Measurements from ENCODE around the gene QPCT.

Gene QPCT

GRCh38 chr2:37324536-37324785, 20.0 kb upstream of the QPCT start:
- Histone ChIP-seq H3K9ac (ENCODE audit: low read length in 5 of 5) (no peak overlapping the region), H3K9me3 (ENCODE audit: control insufficient read depth in 5 of 5, low read length in 5 of 5) (no peaks in the 10 kb centered on the region), H3K27me3 (ENCODE audit: control insufficient read depth in 5 of 5, insufficient read depth in 4 of 5, low read length in 5 of 5) (no peaks in the 10 kb centered on the region), H3K4me3 (ENCODE audit: low read depth in 1 of 5, low read length in 5 of 5) (peak overlapping the region in 3 of 5 donors; percentile 52 to 95 (median 93)), H3K27ac (ENCODE audit: low read depth, low read length) (peak overlapping the region; percentile 70), H3K4me1 (ENCODE audit: control insufficient read depth in 5 of 5, insufficient read depth in 5 of 5, low read length in 5 of 5) (peaks cover 0 to 47% (median 43%) of the 10 kb centered on the region in 5 donors), H3K36me3 (ENCODE audit: control insufficient read depth in 5 of 5, insufficient read depth in 5 of 5, low read length in 5 of 5) (no peaks in the 10 kb centered on the region)

- peaks cover 0 to 47% (median 43%) of the 10 kb centered on the region in 5 donors for H3K4me1 ChIP-seq (ENCODE audit: control insufficient read depth in 5 of 5, insufficient read depth in 5 of 5, low read length in 5 of 5)
- peak within 1 kb of the TSS; percentile 91 to 97 (median 95) for H3K4me3 ChIP-seq (ENCODE audit: low read depth in 1 of 5, low read length in 5 of 5)
- H3K9me3 ChIP-seq (ENCODE audit: control insufficient read depth in 5 of 5, low read length in 5 of 5), result no peaks in the 10 kb centered on the region
- no peaks in the 10 kb centered on the region for H3K36me3 ChIP-seq (ENCODE audit: control insufficient read depth in 5 of 5, insufficient read depth in 5 of 5, low read length in 5 of 5)
- peak within 1 kb of the TSS; percentile 86 to 95 (median 87) for H3K9ac ChIP-seq (ENCODE audit: low read length in 5 of 5)
- H3K27ac ChIP-seq (ENCODE audit: low read depth, low read length), result peak within 1 kb of the TSS; percentile 96
- no peaks in the 10 kb centered on the region for H3K27me3 ChIP-seq (ENCODE audit: control insufficient read depth in 5 of 5, insufficient read depth in 4 of 5, low read length in 5 of 5)
Observed at GRCh38 chr2:37324786-37325624, 19.4 kb upstream of the QPCT start, which contains the start of gene PRKD3. Gene PRKD3 (minus strand): TSS chr2:37324833. CDS start chr2:37316524, 8,309 bp downstream.

- H3K9ac ChIP-seq (ENCODE audit: low read length in 5 of 5), result peak overlapping the region; percentile 82 to 95 (median 86)
- H3K4me3 ChIP-seq (ENCODE audit: low read depth in 1 of 5, low read length in 5 of 5), result peak overlapping the region; percentile 91 to 95 (median 93)
- no peaks in the 10 kb centered on the region for H3K9me3 ChIP-seq (ENCODE audit: control insufficient read depth in 5 of 5, low read length in 5 of 5)
- no peaks in the 10 kb centered on the region for H3K27me3 ChIP-seq (ENCODE audit: control insufficient read depth in 5 of 5, insufficient read depth in 4 of 5, low read length in 5 of 5)
- H3K4me1 ChIP-seq (ENCODE audit: control insufficient read depth in 5 of 5, insufficient read depth in 5 of 5, low read length in 5 of 5), result peaks cover 0 to 47% (median 43%) of the 10 kb centered on the region in 5 donors
- H3K36me3 ChIP-seq (ENCODE audit: control insufficient read depth in 5 of 5, insufficient read depth in 5 of 5, low read length in 5 of 5), result no peaks in the 10 kb centered on the region
- peak overlapping the region; percentile 96 for H3K27ac ChIP-seq (ENCODE audit: low read depth, low read length)
Observed at GRCh38 chr2:37325625-37326071, 18.8 kb upstream of the QPCT start.

- H3K27me3 ChIP-seq (ENCODE audit: control insufficient read depth in 5 of 5, insufficient read depth in 4 of 5, low read length in 5 of 5), result no peaks in the 10 kb centered on the region
- H3K9me3 ChIP-seq (ENCODE audit: control insufficient read depth in 5 of 5, low read length in 5 of 5), result no peaks in the 10 kb centered on the region
- peaks cover 0 to 46% (median 41%) of the 10 kb centered on the region in 5 donors for H3K4me1 ChIP-seq (ENCODE audit: control insufficient read depth in 5 of 5, insufficient read depth in 5 of 5, low read length in 5 of 5)
- H3K27ac ChIP-seq (ENCODE audit: low read depth, low read length), result peak overlapping the region; percentile 96
- no peaks in the 10 kb centered on the region for H3K36me3 ChIP-seq (ENCODE audit: control insufficient read depth in 5 of 5, insufficient read depth in 5 of 5, low read length in 5 of 5)
- peak overlapping the region in 3 of 5 donors; percentile 86 to 94 (median 86) for H3K9ac ChIP-seq (ENCODE audit: low read length in 5 of 5)
- H3K4me3 ChIP-seq (ENCODE audit: low read depth in 1 of 5, low read length in 5 of 5), result peak overlapping the region; percentile 15 to 93 (median 24)
Observed at GRCh38 chr2:37326285-37326684, 18.1 kb upstream of the QPCT start.

- no peaks in the 10 kb centered on the region for H3K27me3 ChIP-seq (ENCODE audit: control insufficient read depth in 5 of 5, insufficient read depth in 4 of 5, low read length in 5 of 5)
Observed at GRCh38 chr2:37326866-37327634, 17.4 kb upstream of the QPCT start.

GRCh38 chr2:37330681-37331080, 13.7 kb upstream of the QPCT start:
- Histone ChIP-seq H3K36me3 (ENCODE audit: control insufficient read depth in 5 of 5, insufficient read depth in 5 of 5, low read length in 5 of 5) (no peaks in the 10 kb centered on the region), H3K4me3 (ENCODE audit: low read depth in 1 of 5, low read length in 5 of 5) (no peak overlapping the region), H3K9me3 (ENCODE audit: control insufficient read depth in 5 of 5, low read length in 5 of 5) (no peaks in the 10 kb centered on the region), H3K9ac (ENCODE audit: low read length in 5 of 5) (no peak overlapping the region), H3K27me3 (ENCODE audit: control insufficient read depth in 5 of 5, insufficient read depth in 4 of 5, low read length in 5 of 5) (no peaks in the 10 kb centered on the region), H3K27ac (ENCODE audit: low read depth, low read length) (no peak overlapping the region), H3K4me1 (ENCODE audit: control insufficient read depth in 5 of 5, insufficient read depth in 5 of 5, low read length in 5 of 5) (peaks cover 0 to 14% (median 10%) of the 10 kb centered on the region in 5 donors)

More at GRCh38 chr2:37326866-37327634, 17.4 kb upstream of the QPCT start:
- Histone ChIP-seq H3K9ac (ENCODE audit: low read length in 5 of 5) (peak overlapping the region in 3 of 5 donors; percentile 37 to 86 (median 66)), H3K4me3 (ENCODE audit: low read depth in 1 of 5, low read length in 5 of 5) (peak overlapping the region; percentile 15 to 93 (median 24)), H3K9me3 (ENCODE audit: control insufficient read depth in 5 of 5, low read length in 5 of 5) (no peaks in the 10 kb centered on the region), H3K4me1 (ENCODE audit: control insufficient read depth in 5 of 5, insufficient read depth in 5 of 5, low read length in 5 of 5) (peaks cover 0 to 38% (median 35%) of the 10 kb centered on the region in 5 donors), H3K27ac (ENCODE audit: low read depth, low read length) (peak overlapping the region; percentile 96), H3K36me3 (ENCODE audit: control insufficient read depth in 5 of 5, insufficient read depth in 5 of 5, low read length in 5 of 5) (no peaks in the 10 kb centered on the region)

- H3K27me3 ChIP-seq (ENCODE audit: control insufficient read depth in 5 of 5, insufficient read depth in 4 of 5, low read length in 5 of 5), result no peaks in the 10 kb centered on the region
- H3K9ac ChIP-seq (ENCODE audit: low read length in 5 of 5), result no peak overlapping the region
- H3K9me3 ChIP-seq (ENCODE audit: control insufficient read depth in 5 of 5, low read length in 5 of 5), result no peaks in the 10 kb centered on the region
- H3K4me3 ChIP-seq (ENCODE audit: low read depth in 1 of 5, low read length in 5 of 5), result no peak overlapping the region
- no peak overlapping the region for H3K27ac ChIP-seq (ENCODE audit: low read depth, low read length)
- H3K36me3 ChIP-seq (ENCODE audit: control insufficient read depth in 5 of 5, insufficient read depth in 5 of 5, low read length in 5 of 5), result no peaks in the 10 kb centered on the region
- H3K4me1 ChIP-seq (ENCODE audit: control insufficient read depth in 5 of 5, insufficient read depth in 5 of 5, low read length in 5 of 5), result peaks cover 0 to under 1% (median 0%) of the 10 kb centered on the region in 5 donors
Observed at GRCh38 chr2:37332560-37332959, 11.9 kb upstream of the QPCT start.

- Histone ChIP-seq H3K4me1 (ENCODE audit: control insufficient read depth in 5 of 5, insufficient read depth in 5 of 5, low read length in 5 of 5) (no peaks in the 10 kb centered on the region), H3K9me3 (ENCODE audit: control insufficient read depth in 5 of 5, low read length in 5 of 5) (no peaks in the 10 kb centered on the region), H3K27ac (ENCODE audit: low read depth, low read length) (no peak overlapping the region), H3K9ac (ENCODE audit: low read length in 5 of 5) (no peak overlapping the region), H3K27me3 (ENCODE audit: control insufficient read depth in 5 of 5, insufficient read depth in 4 of 5, low read length in 5 of 5) (no peaks in the 10 kb centered on the region), H3K36me3 (ENCODE audit: control insufficient read depth in 5 of 5, insufficient read depth in 5 of 5, low read length in 5 of 5) (no peaks in the 10 kb centered on the region), H3K4me3 (ENCODE audit: low read depth in 1 of 5, low read length in 5 of 5) (no peak overlapping the region)
Observed at GRCh38 chr2:37333256-37333655, 11.2 kb upstream of the QPCT start.

GRCh38 chr2:37335604-37336003, 8.8 kb upstream of the QPCT start:
- Histone ChIP-seq H3K27me3 (ENCODE audit: control insufficient read depth in 5 of 5, insufficient read depth in 4 of 5, low read length in 5 of 5) (no peaks in the 10 kb centered on the region), H3K4me1 (ENCODE audit: control insufficient read depth in 5 of 5, insufficient read depth in 5 of 5, low read length in 5 of 5) (no peaks in the 10 kb centered on the region), H3K9ac (ENCODE audit: low read length in 5 of 5) (no peak overlapping the region), H3K9me3 (ENCODE audit: control insufficient read depth in 5 of 5, low read length in 5 of 5) (no peaks in the 10 kb centered on the region), H3K4me3 (ENCODE audit: low read depth in 1 of 5, low read length in 5 of 5) (no peak overlapping the region), H3K36me3 (ENCODE audit: control insufficient read depth in 5 of 5, insufficient read depth in 5 of 5, low read length in 5 of 5) (no peaks in the 10 kb centered on the region), H3K27ac (ENCODE audit: low read depth, low read length) (no peak overlapping the region)

Measured in subcutaneous abdominal adipose tissue (tissue), 5 donors.